WTC11 (cell line): ENCODE measurements around the gene COG3. TPM values are rescaled to one million over a fixed set of nuclear protein-coding genes. Genes with fewer than 3 reads are reported as not detected.

ENCODE experiments used
- ATAC-seq: fragments of 200-7000 bp; cut with Tn5 transposase; 2 replicates; pipeline ENCODE4 v1.10.0; 2021; ENCODE audit warnings: mild to moderate bottlenecking, moderate library complexity
- CTCF ChIA-PET: fragments of 300-600 bp; sonication (Branson Sonifier 250); formaldehyde crosslinking; loops from one replicate; lab custom pipeline; 2021; ENCODE audit warnings: antibody characterized with exemption; lab: Charles Lee
- POLR2A ChIA-PET: fragments of 350-600 bp; sonication (Branson Sonifier 250); formaldehyde crosslinking; loops from one replicate; lab custom pipeline; 2021; ENCODE audit warnings: antibody characterized with exemption; lab: Charles Lee
- DNase-seq: peaks from one replicate; pipeline ENCODE4 v3.0.0; 2021; ENCODE audit warnings: low spot score
- H3K27ac Mint-ChIP-seq: 2 replicates; pipeline ENCODE4 v1.8.0; 2021; ENCODE audit warnings: mixed read lengths
- H3K27me3 Mint-ChIP-seq: 2 replicates; pipeline ENCODE4 v1.8.0; 2021; ENCODE audit warnings: low read depth, mild to moderate bottlenecking, moderate library complexity, mixed read lengths
- H3K36me3 Mint-ChIP-seq: 2 replicates; pipeline ENCODE4 v1.8.0; 2021; ENCODE audit warnings: mixed read lengths
- H3K4me1 Mint-ChIP-seq: 2 replicates; pipeline ENCODE4 v1.8.0; 2022; ENCODE audit warnings: mixed read lengths
- H3K4me3 Mint-ChIP-seq: 2 replicates; pipeline ENCODE4 v1.8.0; 2021; ENCODE audit warnings: mild to moderate bottlenecking, moderate library complexity, mixed read lengths
- H3K9me3 Mint-ChIP-seq: 2 replicates; pipeline ENCODE4 v1.8.0; 2021; ENCODE audit warnings: mixed read lengths
- ARID4B ChIP-seq: sonication (generic); formaldehyde crosslinking; IDR thresholded peaks from 2 replicates; pipeline ENCODE4 v1.8.0; 2023; ENCODE audit warnings: missing genetic modification reagents, mild to moderate bottlenecking, borderline replicate concordance
- E2F4 ChIP-seq: sonication (generic); formaldehyde crosslinking; IDR thresholded peaks from 2 replicates; pipeline ENCODE4 v1.8.1; 2022; ENCODE audit warnings: low read depth, mild to moderate bottlenecking, moderate library complexity, missing genetic modification reagents, borderline replicate concordance
- GRHL2 ChIP-seq: fragments of 250-450 bp; sonication (Bioruptor Pico); IDR thresholded peaks from 2 replicates; pipeline ENCODE4 v1.8.0; 2022; ENCODE audit warnings: mild to moderate bottlenecking, moderate library complexity; ENCODE audit not compliant: insufficient replicate concordance, severe bottlenecking
- HMGXB4 ChIP-seq: sonication (generic); formaldehyde crosslinking; IDR thresholded peaks from 2 replicates; pipeline ENCODE4 v1.8.1; 2023; ENCODE audit warnings: mild to moderate bottlenecking, moderate library complexity, missing genetic modification reagents
- MXD4 ChIP-seq: fragments of 250-450 bp; sonication (Bioruptor Pico); IDR thresholded peaks from 2 replicates; pipeline ENCODE4 v1.8.0; 2021; ENCODE audit warnings: mild to moderate bottlenecking, moderate library complexity, borderline replicate concordance
- NFATC4 ChIP-seq: fragments of 250-450 bp; sonication (Bioruptor Pico); IDR thresholded peaks from 2 replicates; pipeline ENCODE4 v1.9.0; 2021; ENCODE audit warnings: mild to moderate bottlenecking
- NFYB ChIP-seq: sonication (generic); formaldehyde crosslinking; conservative IDR thresholded peaks from 2 replicates; pipeline ENCODE4 v1.8.0; 2022; ENCODE audit warnings: low read depth, missing genetic modification reagents
- NR3C1 ChIP-seq: sonication (generic); formaldehyde crosslinking; conservative IDR thresholded peaks from 2 replicates; pipeline ENCODE4 v1.8.1; 2023; ENCODE audit warnings: low read depth, mild to moderate bottlenecking, missing genetic modification reagents
- PRRX2 ChIP-seq: fragments of 250-450 bp; sonication (Bioruptor Pico); IDR thresholded peaks from 2 replicates; pipeline ENCODE4 v1.8.0; 2021; ENCODE audit warnings: mild to moderate bottlenecking
- TCF7 ChIP-seq: sonication (generic); formaldehyde crosslinking; IDR thresholded peaks from 2 replicates; pipeline ENCODE4 v1.8.0; 2022; ENCODE audit warnings: mild to moderate bottlenecking, low read depth, missing genetic modification reagents, moderate library complexity
- TEAD4 ChIP-seq: sonication (generic); formaldehyde crosslinking; IDR thresholded peaks from 2 replicates; pipeline ENCODE4 v1.8.0; 2022; ENCODE audit warnings: mild to moderate bottlenecking, missing genetic modification reagents
- ZNF423 ChIP-seq: fragments of 250-450 bp; sonication (Bioruptor Pico); IDR thresholded peaks from 2 replicates; pipeline ENCODE4 v2.1.2; 2022; ENCODE audit warnings: mild to moderate bottlenecking, moderate library complexity
- total RNA-seq: library from RNA; stranded (reverse); gene quantifications from 3 replicates; pipeline ENCODE4 v1.2.3, GENCODE V29; 2021
- TF ChIP-seq, protein P1 (sequence below): sonication (generic); formaldehyde crosslinking; IDR thresholded peaks from 2 replicates; pipeline ENCODE4 v1.8.1; 2023; ENCODE audit warnings: mild to moderate bottlenecking, missing genetic modification reagents, moderate library complexity

COG3 gene
- total RNA-seq, 1 experiment from 2014 or later: 21.6 TPM

- DNase-seq (no peak), ATAC-seq (no peak)
- Mint-ChIP-seq H3K36me3 (peaks cover 24% of the 10 kb centered on the region), H3K27me3 (no peaks in the 10 kb centered on the region), H3K4me3 (no peak overlapping the region), H3K4me1 (peaks cover 16% of the 10 kb centered on the region), H3K9me3 (no peaks in the 10 kb centered on the region), H3K27ac (no peak overlapping the region)
- CTCF ChIA-PET: no interaction called here
- POLR2A ChIA-PET: no interaction called here
- TF ChIP-seq TEAD4 (CRISPR knock-in tag) (no peak), GRHL2 (no peak), HMGXB4 (CRISPR knock-in tag) (no peak), PRRX2 (no peak), NFATC4 (CRISPR knock-in tag) (no peak)
- TF ChIP-seq, protein P1, sequence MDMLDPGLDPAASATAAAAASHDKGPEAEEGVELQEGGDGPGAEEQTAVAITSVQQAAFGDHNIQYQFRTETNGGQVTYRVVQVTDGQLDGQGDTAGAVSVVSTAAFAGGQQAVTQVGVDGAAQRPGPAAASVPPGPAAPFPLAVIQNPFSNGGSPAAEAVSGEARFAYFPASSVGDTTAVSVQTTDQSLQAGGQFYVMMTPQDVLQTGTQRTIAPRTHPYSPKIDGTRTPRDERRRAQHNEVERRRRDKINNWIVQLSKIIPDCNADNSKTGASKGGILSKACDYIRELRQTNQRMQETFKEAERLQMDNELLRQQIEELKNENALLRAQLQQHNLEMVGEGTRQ (CRISPR knock-in tag): no peak
These were observed 63.1 kb downstream of the COG3 start for GRCh38 chr13:45527699-45528462.

- no peak for ATAC-seq
- POLR2A ChIA-PET: interaction anchor here (0.7 kb wide), 1 partner anchor 24 kb away, joined by 3 read pairs; no protein-coding TSS in a partner anchor
These were observed 65.0 kb downstream of the COG3 start for GRCh38 chr13:45529758-45530157.

More at GRCh38 chr13:45529758-45530157, 65.0 kb downstream of the COG3 start:
- TF ChIP-seq TCF7 (CRISPR knock-in tag): no peak
- no peak for TF ChIP-seq NFYB (CRISPR knock-in tag)
- TF ChIP-seq ZNF423 (CRISPR knock-in tag): no peak
- TF ChIP-seq E2F4: no peak
- no peak for TF ChIP-seq MXD4
- TF ChIP-seq PRRX2: no peak
- no peak for TF ChIP-seq ARID4B (CRISPR knock-in tag)
- TF ChIP-seq NR3C1 (CRISPR knock-in tag): no peak
- Mint-ChIP-seq H3K4me3 (no peak overlapping the region), H3K27ac (no peak overlapping the region), H3K4me1 (peaks cover 6% of the 10 kb centered on the region), H3K9me3 (no peaks in the 10 kb centered on the region), H3K36me3 (peaks cover 33% of the 10 kb centered on the region), H3K27me3 (no peaks in the 10 kb centered on the region)
- DNase-seq: no peak
- CTCF ChIA-PET: no interaction called here
